HG02973 (cell line): ENCODE results near the gene MYMX.

Experiments
- ATAC-seq: cut with Tn5 transposase; IDR thresholded peaks from one replicate; pipeline ENCODE4 v1.9.1; 2021; ENCODE audit warnings: moderate library complexity; ENCODE audit not compliant: unreplicated experiment

The MYMX gene

DNA sequence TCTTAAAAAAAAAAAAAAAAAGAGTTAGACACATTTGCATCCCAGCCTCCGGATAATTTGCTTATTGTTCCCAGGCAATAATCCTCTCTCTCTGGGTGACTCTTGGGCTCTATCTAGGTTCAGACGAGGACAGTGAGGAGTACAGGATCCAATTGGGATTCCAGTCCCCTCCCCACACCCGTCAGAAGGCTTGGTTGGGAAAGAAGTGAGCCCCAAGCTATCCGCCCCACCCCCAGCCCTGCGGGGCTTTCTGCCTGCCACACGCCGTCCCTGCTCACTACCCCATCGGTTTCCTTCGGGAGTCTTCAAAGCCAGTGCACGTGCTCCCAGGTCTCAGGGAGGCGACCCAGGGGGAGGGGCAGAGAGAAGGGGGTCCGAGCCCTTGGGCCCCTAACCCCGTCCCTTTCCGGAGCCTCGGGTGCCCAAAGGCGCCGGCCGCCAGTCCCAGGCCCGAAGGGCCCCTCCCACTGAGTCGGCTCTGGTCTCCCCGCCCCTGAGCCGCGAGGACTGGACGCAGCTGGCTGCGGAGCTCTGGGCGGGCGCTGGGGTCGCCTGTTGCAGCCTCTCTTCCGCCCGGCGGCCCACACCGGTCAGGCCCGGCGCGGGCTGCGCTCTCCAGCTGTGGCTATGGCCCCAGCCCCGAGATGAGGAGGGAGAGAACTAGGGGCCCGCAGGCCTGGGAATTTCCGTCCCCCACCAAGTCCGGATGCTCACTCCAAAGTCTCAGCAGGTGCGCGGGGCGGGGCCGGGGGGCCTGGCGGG, 2.5 kb downstream of the MYMX start:
- peak; percentile 41 for ATAC-seq

DNA sequence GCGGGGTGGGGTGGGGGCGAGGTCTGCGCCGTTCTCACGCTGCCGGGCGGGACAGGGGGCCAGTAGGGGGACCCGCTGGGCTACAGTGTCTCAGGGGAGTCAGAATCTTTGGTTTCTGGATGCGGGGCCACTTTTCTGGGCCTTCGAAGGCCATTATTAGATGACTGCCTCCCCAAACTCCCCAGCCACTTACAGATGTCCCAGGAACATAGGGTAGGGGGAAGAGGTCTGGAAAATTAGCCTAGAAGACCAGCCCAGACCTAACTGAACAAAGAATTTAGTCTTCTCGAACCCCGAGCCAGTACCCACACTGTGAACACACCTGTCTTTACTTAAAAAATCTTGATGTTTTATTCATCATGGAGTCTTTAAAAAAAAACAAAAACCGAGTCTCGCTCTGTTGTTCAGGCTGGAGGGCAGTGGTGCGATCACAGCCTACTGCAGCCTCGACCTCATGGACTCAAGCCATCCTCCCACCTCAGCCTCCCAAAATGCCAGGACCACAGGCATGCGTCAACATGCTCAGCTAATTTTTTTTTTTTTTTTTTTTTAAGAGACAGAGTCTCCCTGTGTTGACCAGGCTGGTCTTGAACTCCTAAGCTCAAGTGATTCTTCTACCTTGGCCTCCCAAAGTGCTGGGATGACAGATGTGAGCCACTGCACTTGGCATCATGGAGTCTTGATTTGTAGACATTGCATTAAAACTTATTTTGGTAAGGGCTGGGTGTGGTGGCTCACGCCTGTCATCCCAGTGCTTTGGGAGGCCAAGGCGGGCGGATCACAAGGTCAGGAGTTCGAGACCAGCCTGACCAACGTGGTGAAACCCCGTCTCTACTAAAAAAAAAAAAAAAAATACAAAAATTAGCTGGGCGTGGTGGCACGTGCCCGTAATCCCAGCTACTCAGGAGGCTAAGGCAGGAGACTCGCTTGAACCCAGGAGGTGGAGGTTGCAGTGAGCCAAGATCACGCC, 3.4 kb downstream of the MYMX start:
- no peak for ATAC-seq

DNA sequence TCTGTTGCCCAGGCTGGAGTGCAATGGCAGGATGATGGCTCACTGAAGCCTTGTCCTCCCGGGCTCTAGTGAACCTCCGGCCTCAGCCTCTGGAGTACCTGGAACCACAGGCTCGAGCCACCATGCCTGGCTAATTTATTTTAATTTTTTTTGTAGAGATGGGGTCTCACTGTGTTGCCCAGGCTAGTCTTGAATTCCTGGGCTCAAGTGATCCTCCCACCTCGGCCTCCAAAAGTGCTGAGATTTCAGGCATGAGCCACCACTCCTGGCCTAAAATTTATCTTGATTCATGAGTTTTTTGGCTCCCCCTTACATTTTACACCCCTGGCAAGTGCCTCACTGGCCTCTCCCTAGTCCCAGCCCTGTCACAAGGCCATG, 4.2 kb downstream of the MYMX start:
- ATAC-seq, result no peak

DNA sequence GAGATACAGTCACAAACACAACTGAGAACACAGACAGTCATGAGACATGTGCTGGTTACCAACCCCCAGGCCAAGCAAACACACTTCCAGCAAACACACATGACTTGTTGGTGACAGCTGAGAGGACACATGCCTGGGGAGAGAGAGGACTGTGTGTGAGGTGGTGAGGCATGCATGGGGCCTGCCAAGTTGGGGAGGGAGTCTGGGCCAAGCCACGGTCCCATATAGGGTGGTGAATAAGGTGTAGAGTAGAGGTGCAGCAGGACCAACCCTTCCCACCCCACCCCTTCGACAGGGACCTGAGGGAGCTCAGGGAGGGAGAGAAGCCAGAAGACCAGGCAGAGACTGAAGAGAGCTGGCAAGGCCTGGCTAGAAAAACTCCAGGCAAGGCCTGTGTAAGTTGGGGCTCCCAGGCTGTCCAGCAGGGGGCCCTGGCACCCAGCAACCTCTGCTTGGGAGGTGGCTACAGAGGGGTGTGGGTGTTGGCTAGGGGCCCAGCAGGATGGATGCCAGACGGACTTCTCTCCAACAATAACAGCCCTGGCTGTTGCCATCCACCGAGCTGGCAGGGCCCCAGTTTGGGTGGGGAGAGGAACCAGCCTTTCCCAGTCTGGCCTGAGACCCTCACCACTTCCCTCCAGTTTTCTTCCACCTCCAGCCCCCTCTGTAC, 4.7 kb downstream of the MYMX start:
- peak; percentile 38 for ATAC-seq

DNA sequence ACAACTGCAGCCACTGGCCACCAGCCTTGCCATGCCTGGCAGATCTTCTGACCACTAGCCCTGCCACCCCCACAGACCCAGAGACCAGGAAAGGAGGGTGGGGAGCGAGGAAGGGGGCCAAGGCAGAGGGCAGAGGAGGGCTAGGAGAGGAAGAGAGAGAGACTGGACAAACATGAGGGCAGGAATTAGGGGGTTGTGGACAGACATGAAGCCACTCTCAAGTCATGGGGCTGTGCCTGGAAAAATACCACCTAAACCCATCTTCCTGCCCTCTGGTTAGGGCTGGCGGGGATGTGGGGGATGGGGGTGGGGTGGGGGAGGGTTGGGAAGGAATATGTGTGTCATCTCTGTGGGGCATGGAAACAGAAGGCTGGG, 5.2 kb downstream of the MYMX start:
- no peak for ATAC-seq

DNA sequence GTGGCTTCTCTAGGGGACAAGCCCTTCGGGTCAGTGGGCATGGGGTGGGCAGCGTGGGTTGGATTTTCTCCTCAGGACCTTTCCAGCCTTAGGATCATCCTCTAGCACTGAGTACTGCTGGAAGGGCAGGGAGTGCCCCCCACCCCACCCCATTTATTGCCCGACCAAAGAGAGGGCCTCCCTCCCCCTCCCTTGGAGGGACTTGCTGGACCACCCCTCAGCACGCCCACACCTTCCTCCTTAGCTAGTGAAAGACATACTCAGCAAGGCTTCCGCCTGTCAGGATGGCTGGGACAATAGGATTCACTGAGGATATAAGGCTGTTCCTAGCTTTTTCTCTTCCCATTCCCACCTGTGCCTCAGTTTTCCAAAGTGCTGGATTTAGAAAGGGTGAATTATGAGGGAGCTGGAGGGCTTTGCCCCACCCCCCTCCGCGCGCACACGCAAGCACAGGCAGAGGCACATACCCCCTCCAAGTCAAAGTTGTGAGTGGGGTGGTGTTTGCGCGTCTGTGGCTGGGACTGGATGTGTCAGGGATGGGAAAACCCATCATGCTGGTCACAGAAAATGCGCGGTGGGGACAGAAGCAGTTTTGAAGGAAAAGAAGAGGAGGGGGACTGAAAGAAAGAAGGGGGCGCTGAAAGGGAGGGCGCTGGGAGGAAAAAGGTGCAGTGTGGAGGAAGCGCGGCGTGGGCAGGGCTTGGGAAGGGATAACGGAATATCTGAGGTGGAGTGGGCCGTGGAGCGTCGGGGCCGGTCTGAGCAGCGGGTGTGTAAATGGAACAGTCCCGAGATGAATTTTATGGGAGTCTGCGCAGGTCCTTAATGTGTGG, 6.0 kb downstream of the MYMX start:
- ATAC-seq, result no peak

DNA sequence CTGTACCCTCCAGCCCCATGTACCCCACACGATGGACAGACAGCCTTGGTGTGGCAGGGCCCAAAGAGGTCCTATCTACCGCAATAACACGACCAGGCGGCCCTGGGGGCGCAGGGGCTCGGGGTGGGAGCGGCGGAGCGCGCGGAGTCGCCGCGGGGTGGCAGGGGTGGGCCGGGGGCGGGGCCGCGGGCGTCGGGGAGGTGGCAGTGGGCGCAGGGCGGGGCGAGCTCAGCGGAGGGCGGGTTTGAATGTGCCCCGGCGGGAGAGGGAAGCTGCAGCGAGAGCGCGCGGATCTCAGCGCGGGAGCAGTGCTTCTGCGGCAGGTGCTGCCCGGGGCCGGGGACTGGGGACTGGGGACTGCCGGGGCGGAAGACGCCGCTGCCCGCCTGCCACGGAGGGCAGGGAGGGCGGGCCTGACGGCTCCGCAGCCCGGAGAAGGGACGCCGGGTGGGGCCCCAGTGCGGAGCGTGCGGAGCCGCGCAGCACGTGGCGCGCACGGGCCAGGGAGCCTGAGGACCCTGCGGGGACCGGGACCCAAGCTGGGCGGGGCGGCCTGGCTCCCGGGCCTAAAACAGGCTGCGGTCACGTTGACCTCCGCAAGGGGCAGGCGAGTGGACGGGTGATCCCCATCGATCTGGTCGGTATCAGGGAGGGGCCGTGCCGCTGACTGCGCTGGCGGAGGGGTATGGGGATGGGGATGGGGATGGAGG, 6.7 kb downstream of the MYMX start, which contains the start of gene SLC29A1:
SLC29A1 (plus strand) TSS at position 277 of the 710 bp plus-strand sequence. CDS start 3,719 bp downstream, outside the sequence.
- ATAC-seq, result peak; percentile 39

DNA sequence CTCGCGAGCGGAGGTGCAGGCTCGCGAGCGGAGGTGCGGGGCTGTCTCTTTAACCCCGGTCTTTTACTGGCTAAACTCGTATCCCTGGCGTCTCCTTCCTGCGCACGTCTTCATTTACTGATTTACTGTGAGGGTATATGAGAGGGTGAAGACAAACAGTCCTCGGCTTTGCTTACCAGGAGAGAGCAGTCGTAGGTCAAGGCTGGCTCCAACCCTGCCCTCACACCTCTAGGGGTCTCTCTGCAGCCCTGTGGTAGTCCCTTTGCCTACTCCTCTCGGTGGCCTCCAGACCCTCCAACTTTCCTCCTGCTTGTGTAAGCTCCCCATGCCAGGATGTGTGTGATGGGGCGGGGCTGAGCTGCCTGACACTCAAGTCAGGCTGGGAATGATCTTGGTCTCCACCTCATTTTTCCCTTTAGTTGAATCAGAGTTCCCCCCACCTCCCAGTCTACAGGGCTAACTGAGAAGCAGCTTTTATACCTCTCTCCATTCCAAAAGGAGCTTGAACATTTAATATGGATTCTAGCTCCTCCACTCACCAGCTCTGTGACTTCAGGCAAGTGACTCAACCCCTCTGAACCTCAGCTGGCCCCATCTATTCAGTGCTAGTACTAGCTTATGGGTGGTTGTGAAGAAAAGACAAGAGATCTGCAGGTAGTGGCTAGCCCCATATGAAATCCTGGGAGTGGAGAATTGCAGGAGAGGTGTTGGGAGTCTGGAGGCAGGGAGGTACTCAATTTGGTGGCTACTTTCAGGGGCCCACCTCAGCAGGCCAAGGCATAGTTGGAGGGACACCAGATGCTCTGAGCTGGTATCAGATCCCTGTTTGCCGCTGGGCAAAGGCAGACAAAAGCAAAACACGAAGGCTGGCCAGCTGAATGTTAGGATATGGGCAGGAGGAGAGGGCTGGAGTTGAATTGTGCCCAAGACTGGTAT, 7.6 kb downstream of the MYMX start:
- ATAC-seq, result no peak

DNA sequence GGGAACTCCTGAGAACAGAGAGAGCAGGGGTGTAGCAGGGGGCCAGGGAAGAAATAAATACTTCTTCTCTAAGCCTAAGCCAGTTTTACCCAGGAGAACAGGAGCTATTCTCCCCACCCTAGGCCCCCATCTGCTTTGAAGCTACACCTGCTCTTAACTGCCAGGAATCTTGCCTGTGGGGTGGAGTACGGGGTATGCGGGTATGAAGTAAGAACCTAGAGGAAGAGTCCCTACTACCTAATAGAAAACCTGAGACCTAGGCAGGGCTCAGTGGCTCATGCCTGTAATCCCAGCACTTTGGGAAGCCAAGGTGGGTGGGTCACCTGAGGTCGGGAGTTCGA, 8.2 kb downstream of the MYMX start:
- ATAC-seq, result no peak

DNA sequence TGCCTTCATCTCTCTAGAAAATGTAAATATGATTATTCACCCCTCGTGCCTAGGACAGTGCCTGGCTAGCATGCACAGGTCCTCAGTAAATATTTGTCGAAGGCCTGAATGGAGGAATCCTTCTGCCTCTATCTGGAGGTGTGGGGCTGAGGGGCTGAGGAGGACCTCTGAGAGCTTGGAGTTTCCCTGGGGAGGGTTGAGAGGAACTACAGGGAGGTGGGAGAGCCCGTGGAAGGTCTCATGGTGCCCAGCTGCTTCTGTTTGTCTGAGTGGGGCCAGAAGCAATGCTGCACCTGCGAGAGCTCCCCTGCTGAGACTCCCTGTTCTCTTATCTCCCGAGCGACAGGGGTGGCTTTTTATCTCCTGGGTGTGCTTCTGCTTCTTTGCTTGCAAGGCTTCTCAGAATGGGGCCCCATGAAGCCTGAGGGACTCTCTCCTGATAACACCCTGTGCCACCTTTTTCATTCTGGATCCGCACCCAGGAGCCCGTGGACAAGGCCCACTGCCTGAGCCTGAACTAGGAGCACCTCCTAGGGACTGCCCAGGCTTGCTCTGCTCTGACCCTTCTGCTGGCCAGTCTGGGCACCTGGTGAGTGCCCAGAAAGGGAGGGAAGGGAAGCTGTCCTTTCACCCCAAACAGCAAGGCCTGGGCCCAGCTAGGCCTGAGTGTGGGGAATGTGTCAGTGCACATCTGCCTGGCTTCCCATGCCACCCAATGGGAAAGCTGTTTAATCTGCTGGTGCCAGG, 9.0 kb downstream of the MYMX start:
- ATAC-seq, result no peak

DNA sequence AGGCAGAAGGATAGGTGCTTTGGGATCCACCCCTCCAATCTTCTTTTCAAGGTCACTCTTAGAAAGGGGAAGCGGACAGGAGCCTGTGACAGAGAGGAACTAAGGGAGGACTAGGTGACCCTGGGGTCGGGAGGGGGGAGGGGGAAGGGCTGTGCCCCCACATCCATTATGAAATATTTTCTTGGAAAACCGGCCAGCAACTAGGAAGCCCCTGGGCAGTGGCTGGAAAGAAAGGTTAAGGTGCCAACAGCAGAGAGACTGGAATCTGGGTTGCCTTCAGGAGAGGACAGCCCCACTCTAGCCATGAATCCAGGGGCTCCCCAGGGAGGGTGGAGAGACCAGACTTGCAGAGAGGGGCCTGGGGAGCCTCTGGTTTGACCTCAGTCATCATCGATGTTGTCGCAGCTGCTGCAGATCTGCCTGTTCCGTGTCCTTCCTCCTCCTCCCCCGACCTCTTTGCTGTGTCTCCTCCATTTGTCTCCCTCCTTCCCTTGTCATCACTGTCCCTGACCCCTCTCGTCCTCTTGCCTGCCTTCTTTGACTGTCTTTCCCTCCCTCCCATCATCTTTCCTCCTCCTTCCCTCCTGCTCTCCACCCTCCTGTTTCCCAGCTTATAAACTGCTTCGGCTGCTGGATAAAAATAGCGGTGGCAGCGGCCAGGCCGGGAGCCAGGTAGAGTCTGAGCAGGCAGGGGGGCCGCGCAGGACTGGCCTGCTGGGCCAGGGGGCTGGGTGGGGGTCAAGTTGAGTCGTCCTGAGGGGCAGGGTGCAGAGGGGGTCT, 9.8 kb downstream of the MYMX start:
- ATAC-seq, result no peak

DNA sequence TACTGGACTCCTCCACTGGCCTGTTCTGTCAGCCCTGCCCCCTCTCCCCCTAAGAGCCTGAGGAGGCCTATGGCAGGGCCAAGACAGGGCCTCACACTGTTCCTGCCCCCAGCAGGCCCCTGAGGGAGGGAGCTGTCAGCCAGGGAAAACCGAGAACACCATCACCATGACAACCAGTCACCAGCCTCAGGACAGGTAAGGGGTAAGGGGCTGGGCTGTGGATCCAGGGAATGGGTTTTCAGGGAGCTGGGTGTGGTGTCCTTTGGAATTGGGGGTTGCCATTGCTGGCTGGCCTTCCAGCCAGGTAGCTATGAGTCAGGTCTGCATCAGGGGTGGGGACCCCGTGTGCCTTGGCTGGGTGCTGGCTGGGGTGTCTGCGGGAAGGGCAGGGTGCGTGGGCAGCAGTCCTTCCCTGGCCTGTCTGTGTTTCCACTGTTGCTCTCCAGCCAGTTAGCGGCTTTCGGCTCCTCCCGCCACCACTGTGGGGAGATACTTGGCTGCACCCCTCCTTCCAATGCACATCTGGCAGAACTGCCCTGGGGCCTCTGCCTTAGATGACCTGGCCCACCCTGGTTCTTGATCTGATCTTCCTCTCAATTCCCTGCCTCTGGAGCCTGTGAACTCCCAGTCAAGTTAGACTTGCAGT, 10.5 kb downstream of the MYMX start:
- ATAC-seq, result no peak

DNA sequence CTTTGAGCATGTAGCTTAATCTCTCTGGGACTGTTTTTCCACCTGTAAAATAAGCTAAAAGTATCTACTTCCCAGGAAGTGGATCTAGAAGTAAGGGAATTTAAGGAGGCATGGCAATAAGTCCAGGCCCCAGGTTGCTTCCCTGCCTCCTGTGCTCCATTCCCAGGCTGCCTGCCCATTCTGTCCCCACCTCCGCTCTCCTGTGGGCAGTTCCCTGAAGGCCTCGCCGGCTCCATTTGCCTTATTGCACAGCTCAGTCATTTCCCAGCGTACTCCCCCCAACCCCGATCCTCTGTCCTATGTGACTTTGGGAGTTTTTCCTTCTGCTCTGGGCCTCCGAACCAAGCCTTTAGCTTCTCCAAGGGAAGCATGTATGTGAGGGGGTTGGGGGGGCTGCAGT, 11.3 kb downstream of the MYMX start:
- ATAC-seq, result no peak

DNA sequence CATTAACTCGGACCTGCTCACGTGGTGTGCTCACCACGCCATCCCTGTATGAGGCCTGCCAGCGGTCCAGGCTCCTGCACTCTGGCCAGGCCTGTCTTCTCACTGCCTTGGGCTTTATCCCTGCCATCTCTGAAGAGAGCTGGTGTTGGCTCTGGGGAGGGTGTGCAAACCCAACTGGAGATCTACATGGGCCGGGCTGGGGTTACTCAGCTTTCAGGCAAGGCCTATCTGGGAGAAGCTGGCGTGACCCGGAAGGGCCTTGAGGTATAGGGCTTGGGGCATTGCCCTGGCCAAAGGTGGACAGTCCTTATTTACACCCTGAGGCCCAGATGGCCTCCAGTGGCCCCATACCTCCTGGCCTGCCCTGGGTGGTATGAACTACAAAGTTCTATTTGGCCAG, 11.7 kb downstream of the MYMX start:
- no peak for ATAC-seq

DNA sequence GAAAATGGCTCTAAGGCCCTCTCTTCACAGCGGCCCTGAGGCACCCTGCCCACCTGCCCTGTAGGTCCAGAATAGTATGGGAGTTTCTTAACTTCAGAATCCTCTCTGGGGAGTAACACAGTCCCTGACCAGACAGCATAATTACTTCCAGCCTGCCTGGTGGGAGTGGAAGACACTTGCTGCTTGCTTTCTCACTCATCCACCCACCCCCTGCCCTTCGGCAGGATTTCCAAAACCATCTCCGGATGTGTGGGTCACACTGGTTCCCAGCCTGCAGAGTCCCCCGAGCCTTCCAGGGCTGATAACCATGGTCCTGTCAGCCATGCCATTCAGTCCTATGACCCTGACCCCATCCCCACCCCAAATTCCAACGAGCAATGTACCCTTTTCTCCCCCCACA, 12.1 kb downstream of the MYMX start:
- no peak for ATAC-seq

DNA sequence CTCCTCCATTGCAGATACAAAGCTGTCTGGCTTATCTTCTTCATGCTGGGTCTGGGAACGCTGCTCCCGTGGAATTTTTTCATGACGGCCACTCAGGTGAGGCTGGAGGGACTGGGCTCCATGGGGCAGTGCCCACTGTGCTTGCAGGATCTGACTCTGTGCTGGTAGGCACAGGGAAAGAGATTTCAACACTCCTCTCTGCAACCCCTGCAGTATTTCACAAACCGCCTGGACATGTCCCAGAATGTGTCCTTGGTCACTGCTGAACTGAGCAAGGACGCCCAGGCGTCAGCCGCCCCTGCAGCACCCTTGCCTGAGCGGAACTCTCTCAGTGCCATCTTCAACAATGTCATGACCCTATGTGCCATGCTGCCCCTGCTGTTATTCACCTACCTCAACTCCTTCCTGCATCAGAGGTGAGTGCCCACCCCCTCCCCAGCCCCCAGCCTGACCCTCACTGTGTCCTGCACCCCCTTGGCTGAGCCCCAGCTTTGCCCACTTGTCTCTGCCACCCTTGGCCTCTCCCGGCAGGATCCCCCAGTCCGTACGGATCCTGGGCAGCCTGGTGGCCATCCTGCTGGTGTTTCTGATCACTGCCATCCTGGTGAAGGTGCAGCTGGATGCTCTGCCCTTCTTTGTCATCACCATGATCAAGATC, 12.8 kb downstream of the MYMX start:
- no peak for ATAC-seq
